Stimulated activated naive CD8-positive, alpha-beta T cell treated with anti-CD3 and anti-CD28 coated beads, Interleukin-15, Interleukin-2, amounts not matched to agents 100 ng/mL and 50 ng/mL, for 24 hours (primary cell): ENCODE data around the gene PTPRS.
"Not testable (repeated sequence)": the region's sequence is repeated elsewhere in the genome, so short reads cannot be mapped to it uniquely, and the experiment has no call there.

ENCODE experiments used
- H3K27ac Mint-ChIP-seq: one replicate; pipeline ENCODE4 v1.8.0; 2021; ENCODE audit warnings: mild to moderate bottlenecking, mixed read lengths
- H3K27me3 Mint-ChIP-seq: one replicate; pipeline ENCODE4 v1.8.0; 2021; ENCODE audit warnings: mixed read lengths
- H3K36me3 Mint-ChIP-seq: one replicate; pipeline ENCODE4 v1.8.0; 2021; ENCODE audit warnings: low read depth, mixed read lengths
- H3K4me1 Mint-ChIP-seq: one replicate; pipeline ENCODE4 v1.8.0; 2021; ENCODE audit warnings: low read depth, mixed read lengths
- H3K4me3 Mint-ChIP-seq: one replicate; pipeline ENCODE4 v1.8.0; 2021; ENCODE audit warnings: mild to moderate bottlenecking, mixed read lengths
- H3K9me3 Mint-ChIP-seq: one replicate; pipeline ENCODE4 v1.8.0; 2021; ENCODE audit warnings: mixed read lengths

Gene PTPRS

GRCh38 chr19:5340637-5341447 lies at the start of gene PTPRS:
PTPRS (minus strand) TSS chr19:5340812; CDS start chr19:5286140, 54,672 bp downstream.
- Mint-ChIP-seq H3K27me3 (peaks cover 52% of the 10 kb centered on the region), H3K9me3 (no peaks in the 10 kb centered on the region), H3K4me1 (peaks cover 18% of the 10 kb centered on the region), H3K27ac (peak within 1 kb of the TSS; percentile 40), H3K36me3 (no peaks in the 10 kb centered on the region), H3K4me3 (peak within 1 kb of the TSS; percentile 58)

- no peaks in the 10 kb centered on the region for H3K4me1 Mint-ChIP-seq
- no peak overlapping the region for H3K27ac Mint-ChIP-seq
- no peak overlapping the region for H3K4me3 Mint-ChIP-seq
- no peaks in the 10 kb centered on the region for H3K36me3 Mint-ChIP-seq
- H3K27me3 Mint-ChIP-seq = peaks cover 47% of the 10 kb centered on the region
- H3K9me3 Mint-ChIP-seq = peaks cover 13% of the 10 kb centered on the region
These were observed 48.7 kb upstream of the PTPRS start for GRCh38 chr19:5389353-5389752.

- Mint-ChIP-seq H3K36me3 (peaks cover 4% of the 10 kb centered on the region), H3K4me1 (no peaks in the 10 kb centered on the region), H3K4me3 (no peak overlapping the region), H3K27me3 (peaks cover 35% of the 10 kb centered on the region), H3K27ac (no peak overlapping the region), H3K9me3 (peaks cover 25% of the 10 kb centered on the region)
These were observed 46.9 kb upstream of the PTPRS start for GRCh38 chr19:5387472-5387871.

- Mint-ChIP-seq H3K4me1 (no peaks in the 10 kb centered on the region), H3K9me3 (peaks cover 27% of the 10 kb centered on the region), H3K36me3 (peaks cover 6% of the 10 kb centered on the region), H3K27ac (no peak overlapping the region), H3K27me3 (peaks cover 30% of the 10 kb centered on the region), H3K4me3 (no peak overlapping the region)
These were observed 46.2 kb upstream of the PTPRS start for GRCh38 chr19:5386841-5387240.

GRCh38 chr19:5381197-5381596 lies 40.6 kb upstream of the PTPRS start:
- H3K4me3 Mint-ChIP-seq, H3K27ac Mint-ChIP-seq, H3K36me3 Mint-ChIP-seq, H3K4me1 Mint-ChIP-seq: not testable (repeated sequence)
- H3K9me3 Mint-ChIP-seq = peaks cover 20% of the 10 kb centered on the region
- peaks cover 18% of the 10 kb centered on the region for H3K27me3 Mint-ChIP-seq

- no peak overlapping the region for H3K4me3 Mint-ChIP-seq
- no peak overlapping the region for H3K27ac Mint-ChIP-seq
- peaks cover 9% of the 10 kb centered on the region for H3K36me3 Mint-ChIP-seq
- H3K4me1 Mint-ChIP-seq = no peaks in the 10 kb centered on the region
- H3K27me3 Mint-ChIP-seq = peaks cover 18% of the 10 kb centered on the region
- peaks cover 20% of the 10 kb centered on the region for H3K9me3 Mint-ChIP-seq
These were observed 39.8 kb upstream of the PTPRS start for GRCh38 chr19:5380215-5380919.

GRCh38 chr19:5376928-5377327 lies 36.3 kb upstream of the PTPRS start:
- H3K4me1 Mint-ChIP-seq = no peaks in the 10 kb centered on the region

GRCh38 chr19:5372572-5373200 lies 32.1 kb upstream of the PTPRS start:
- Mint-ChIP-seq H3K36me3 (no peaks in the 10 kb centered on the region), H3K4me1 (no peaks in the 10 kb centered on the region)

More at GRCh38 chr19:5376928-5377327, 36.3 kb upstream of the PTPRS start:
- H3K27me3 Mint-ChIP-seq = peaks cover 12% of the 10 kb centered on the region
- H3K9me3 Mint-ChIP-seq = peaks cover 14% of the 10 kb centered on the region
- H3K4me3 Mint-ChIP-seq = no peak overlapping the region
- H3K36me3 Mint-ChIP-seq = peaks cover 4% of the 10 kb centered on the region
- H3K27ac Mint-ChIP-seq = no peak overlapping the region

GRCh38 chr19:5369962-5370367 lies 29.4 kb upstream of the PTPRS start:
- Mint-ChIP-seq H3K4me3 (no peak overlapping the region), H3K27me3 (peaks cover 12% of the 10 kb centered on the region), H3K4me1 (no peaks in the 10 kb centered on the region), H3K9me3 (peaks cover 7% of the 10 kb centered on the region), H3K36me3 (no peaks in the 10 kb centered on the region), H3K27ac (no peak overlapping the region)

More at GRCh38 chr19:5372572-5373200, 32.1 kb upstream of the PTPRS start:
- peaks cover 13% of the 10 kb centered on the region for H3K27me3 Mint-ChIP-seq
- H3K27ac Mint-ChIP-seq = no peak overlapping the region
- no peak overlapping the region for H3K4me3 Mint-ChIP-seq
- peaks cover 7% of the 10 kb centered on the region for H3K9me3 Mint-ChIP-seq

GRCh38 chr19:5369304-5369703 lies 28.7 kb upstream of the PTPRS start:
- Mint-ChIP-seq H3K27me3 (peaks cover 9% of the 10 kb centered on the region), H3K4me1 (no peaks in the 10 kb centered on the region), H3K27ac (no peak overlapping the region), H3K36me3 (no peaks in the 10 kb centered on the region), H3K4me3 (no peak overlapping the region), H3K9me3 (peaks cover 7% of the 10 kb centered on the region)

- H3K27me3 Mint-ChIP-seq = peaks cover 11% of the 10 kb centered on the region
- H3K9me3 Mint-ChIP-seq = peaks cover 6% of the 10 kb centered on the region
- no peaks in the 10 kb centered on the region for H3K4me1 Mint-ChIP-seq
- no peak overlapping the region for H3K4me3 Mint-ChIP-seq
- H3K36me3 Mint-ChIP-seq = no peaks in the 10 kb centered on the region
- H3K27ac Mint-ChIP-seq = no peak overlapping the region
These were observed 27.0 kb upstream of the PTPRS start for GRCh38 chr19:5367530-5368133.

GRCh38 chr19:5365905-5366304 lies 25.3 kb upstream of the PTPRS start:
- H3K27ac Mint-ChIP-seq = no peak overlapping the region
- H3K27me3 Mint-ChIP-seq = peaks cover 12% of the 10 kb centered on the region
- H3K36me3 Mint-ChIP-seq = no peaks in the 10 kb centered on the region
- no peaks in the 10 kb centered on the region for H3K4me1 Mint-ChIP-seq
- H3K4me3 Mint-ChIP-seq = no peak overlapping the region
- no peaks in the 10 kb centered on the region for H3K9me3 Mint-ChIP-seq

- no peaks in the 10 kb centered on the region for H3K9me3 Mint-ChIP-seq
- H3K36me3 Mint-ChIP-seq = no peaks in the 10 kb centered on the region
- H3K4me1 Mint-ChIP-seq = no peaks in the 10 kb centered on the region
- H3K27me3 Mint-ChIP-seq = peaks cover 18% of the 10 kb centered on the region
- H3K27ac Mint-ChIP-seq = no peak overlapping the region
- H3K4me3 Mint-ChIP-seq = no peak overlapping the region
These were observed 24.1 kb upstream of the PTPRS start for GRCh38 chr19:5364674-5365073.

- not testable (repeated sequence) for H3K27ac Mint-ChIP-seq, H3K36me3 Mint-ChIP-seq, H3K9me3 Mint-ChIP-seq, H3K4me3 Mint-ChIP-seq, H3K4me1 Mint-ChIP-seq
- H3K27me3 Mint-ChIP-seq = peaks cover 32% of the 10 kb centered on the region
These were observed 21.2 kb upstream of the PTPRS start for GRCh38 chr19:5361839-5362238.

- H3K27me3 Mint-ChIP-seq = peaks cover 37% of the 10 kb centered on the region
- H3K36me3 Mint-ChIP-seq = no peaks in the 10 kb centered on the region
- H3K9me3 Mint-ChIP-seq = no peaks in the 10 kb centered on the region
- H3K4me3 Mint-ChIP-seq = no peak overlapping the region
- no peaks in the 10 kb centered on the region for H3K4me1 Mint-ChIP-seq
- H3K27ac Mint-ChIP-seq = no peak overlapping the region
These were observed 20.8 kb upstream of the PTPRS start for GRCh38 chr19:5361407-5361806.
